CD1c-positive myeloid dendritic cell (primary cell): ENCODE data around the gene LHPP.

ENCODE experiments used
- DNase-seq: peaks from one replicate; pipeline ENCODE4 v3.0.0-alpha.2; 2016; ENCODE audit errors: extremely low spot score

LHPP gene

GRCh38 chr10:124521429-124521871 is 59.8 kb downstream of the LHPP start:
- no peak for DNase-seq

DNA sequence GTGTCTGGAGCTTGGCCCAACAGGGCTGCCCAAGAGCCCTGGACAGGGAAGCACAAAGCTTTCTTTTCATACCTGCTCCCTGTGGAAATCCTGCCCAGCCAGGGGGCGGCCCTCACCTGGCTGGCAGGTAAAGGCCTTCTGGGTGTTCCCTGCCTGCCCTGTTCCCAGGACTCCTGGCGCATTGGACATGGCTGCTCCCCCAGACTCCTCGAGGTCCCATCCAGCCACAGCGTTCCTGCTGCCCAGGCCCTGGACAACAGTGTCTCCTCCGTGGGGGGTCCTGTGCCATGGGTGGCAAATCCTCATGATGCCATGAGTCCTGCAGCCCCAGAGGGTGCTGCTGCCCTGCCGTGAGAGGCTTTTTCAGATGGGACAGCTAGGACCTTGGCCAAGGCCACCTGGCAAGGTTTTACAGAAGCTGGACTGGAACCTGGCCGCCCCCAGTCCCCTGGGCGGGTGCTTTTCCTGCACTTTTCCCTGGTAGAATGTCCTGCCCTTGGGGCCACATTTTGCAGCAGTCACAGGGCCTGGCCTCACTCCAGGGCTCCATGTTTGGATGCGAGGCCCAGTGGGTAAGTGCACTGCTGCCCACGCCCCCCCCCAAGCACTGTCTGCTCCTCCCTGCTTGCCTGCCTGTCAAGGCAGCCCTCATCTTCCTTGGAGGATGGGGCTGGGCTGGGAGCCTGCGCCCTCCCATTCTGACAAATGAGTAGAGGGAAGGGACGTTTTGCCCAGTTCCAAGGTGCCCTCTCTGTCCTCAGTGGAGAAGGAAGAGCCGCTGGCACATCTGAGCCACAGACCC is 60.7 kb downstream of the LHPP start:
- DNase-seq, result no peak

DNA sequence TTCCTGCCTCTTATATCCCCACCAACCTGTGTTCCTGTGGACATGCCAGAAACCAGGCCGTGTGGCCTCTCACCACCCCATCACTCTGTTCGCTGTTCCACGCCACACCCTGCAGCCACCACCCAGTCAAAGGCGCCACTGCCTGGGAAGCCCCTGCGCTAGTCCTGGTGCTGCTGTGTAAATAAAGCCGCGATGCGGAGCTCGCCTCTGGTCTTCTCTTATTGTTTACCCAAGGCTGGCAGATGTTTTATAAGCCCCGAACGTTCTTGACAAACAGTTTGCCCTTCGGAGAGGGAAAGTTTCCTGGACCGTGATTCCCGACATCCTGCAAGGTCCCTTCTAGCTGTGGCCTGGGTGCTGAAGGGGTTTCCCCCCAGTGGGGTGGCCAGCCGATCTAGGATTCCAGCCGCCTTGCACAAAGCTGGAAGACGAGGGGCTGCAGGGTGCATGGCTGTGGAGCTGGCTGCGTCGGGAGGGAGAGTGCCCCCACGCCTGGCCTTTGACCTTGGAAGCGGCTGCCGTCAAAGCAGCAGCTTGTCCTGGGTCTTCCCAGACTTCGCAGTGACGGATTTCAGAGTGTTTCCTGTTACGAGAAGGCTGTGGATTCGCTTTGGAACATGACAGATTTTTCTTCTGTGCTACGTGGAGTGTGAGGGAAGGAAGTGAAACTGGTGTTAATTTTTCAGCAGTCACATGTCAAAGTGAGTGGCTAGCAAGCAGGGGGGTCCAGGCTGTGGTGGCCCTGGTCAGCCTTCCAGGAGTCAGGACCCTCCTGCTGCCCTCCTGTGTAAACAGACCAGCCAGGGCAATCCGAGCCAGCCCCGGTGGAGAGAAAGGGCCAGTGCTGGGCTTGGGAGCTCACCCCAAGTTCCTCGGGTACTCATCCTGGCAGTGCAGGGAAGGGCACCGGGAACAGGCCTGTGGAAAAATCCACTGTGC is 61.6 kb downstream of the LHPP start:
- DNase-seq, result peak; percentile 88

GRCh38 chr10:124523901-124524300 is 62.3 kb downstream of the LHPP start:
- DNase-seq, result peak; percentile 72

GRCh38 chr10:124524991-124525653 is 63.5 kb downstream of the LHPP start:
- peak; percentile 63 for DNase-seq

- DNase-seq, result no peak
Observed at GRCh38 chr10:124525751-124526600, 64.4 kb downstream of the LHPP start.

GRCh38 chr10:124526621-124527267 is 65.1 kb downstream of the LHPP start:
- DNase-seq, result no peak

- DNase-seq, result no peak
Observed at GRCh38 chr10:124527874-124528395, 66.3 kb downstream of the LHPP start.

- DNase-seq, result peak; percentile 33
Observed at GRCh38 chr10:124529661-124530214, 68.1 kb downstream of the LHPP start.

GRCh38 chr10:124530215-124530665 is 68.6 kb downstream of the LHPP start:
- peak; percentile 91 for DNase-seq

DNA sequence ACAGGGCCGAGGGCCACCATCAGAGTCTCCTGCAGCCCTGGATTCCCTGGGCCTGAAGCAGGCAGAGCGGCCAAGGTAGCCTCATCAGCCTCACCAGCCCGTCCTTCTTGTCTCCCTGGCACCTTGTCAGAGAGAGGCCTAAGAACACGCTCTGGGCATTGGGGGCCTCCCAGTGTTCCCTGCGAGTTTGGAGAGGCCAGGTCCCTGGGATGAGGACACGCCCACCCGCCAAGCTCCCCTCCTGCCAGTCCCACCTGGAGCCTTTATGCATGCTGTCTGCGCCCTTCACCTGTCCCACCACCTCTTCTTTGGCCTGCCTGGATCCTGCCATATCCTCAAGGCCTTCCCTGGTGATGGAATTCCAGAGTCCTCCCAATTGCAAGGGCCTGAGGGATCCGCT is 69.2 kb downstream of the LHPP start:
- DNase-seq, result no peak

- no peak for DNase-seq
Observed at GRCh38 chr10:124532106-124532641, 70.6 kb downstream of the LHPP start.

DNA sequence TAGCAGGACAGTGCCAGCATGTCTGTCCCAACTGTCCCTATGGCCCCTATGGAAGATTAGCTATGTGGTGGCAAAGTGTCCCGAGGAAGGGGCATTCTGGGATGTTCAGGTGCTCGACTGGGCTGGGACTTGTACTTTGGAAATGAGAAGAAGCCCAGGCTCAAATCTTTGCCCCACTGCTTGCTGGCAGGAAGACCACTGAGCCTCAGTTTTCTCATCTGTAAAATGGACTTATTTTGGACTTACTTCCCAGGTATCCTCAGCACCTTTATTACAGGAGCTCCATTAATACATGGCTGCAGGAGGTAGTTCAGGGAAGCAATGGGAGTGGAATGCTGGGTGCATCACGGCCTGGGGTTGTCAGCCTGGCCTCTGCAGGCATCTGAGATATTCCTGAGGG is 71.2 kb downstream of the LHPP start:
- no peak for DNase-seq

- no peak for DNase-seq
Observed at GRCh38 chr10:124533266-124533665, 71.6 kb downstream of the LHPP start.

DNA sequence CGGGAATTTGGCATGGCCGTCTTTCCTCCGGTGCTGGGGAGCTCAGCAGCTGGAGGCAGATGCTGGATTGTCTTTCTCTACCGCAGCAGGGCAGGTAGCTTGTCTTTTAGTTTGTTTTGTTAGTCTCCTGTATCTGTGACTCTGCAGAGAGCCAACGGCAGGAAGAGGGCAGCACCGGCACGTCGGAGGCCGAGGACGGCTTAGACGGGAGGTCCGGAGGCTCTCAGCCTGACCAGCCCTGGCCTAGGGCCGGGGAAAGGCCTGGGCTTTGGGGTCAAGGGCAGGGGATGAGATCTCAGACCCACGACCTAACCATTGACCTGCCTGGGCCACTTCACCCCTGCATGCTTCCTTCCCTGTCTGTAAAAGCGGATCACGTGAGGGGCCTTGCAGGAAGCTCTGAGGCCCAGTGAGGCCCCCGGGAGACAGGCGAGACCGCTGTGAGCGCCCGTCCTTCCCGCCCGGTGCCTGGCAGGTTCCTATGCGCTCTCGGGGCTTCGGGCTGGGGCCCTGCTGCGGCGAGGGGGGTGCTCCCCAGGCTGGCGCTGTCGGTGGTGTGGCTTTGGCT is 72.7 kb downstream of the LHPP start:
- DNase-seq, result peak; percentile 50

DNA sequence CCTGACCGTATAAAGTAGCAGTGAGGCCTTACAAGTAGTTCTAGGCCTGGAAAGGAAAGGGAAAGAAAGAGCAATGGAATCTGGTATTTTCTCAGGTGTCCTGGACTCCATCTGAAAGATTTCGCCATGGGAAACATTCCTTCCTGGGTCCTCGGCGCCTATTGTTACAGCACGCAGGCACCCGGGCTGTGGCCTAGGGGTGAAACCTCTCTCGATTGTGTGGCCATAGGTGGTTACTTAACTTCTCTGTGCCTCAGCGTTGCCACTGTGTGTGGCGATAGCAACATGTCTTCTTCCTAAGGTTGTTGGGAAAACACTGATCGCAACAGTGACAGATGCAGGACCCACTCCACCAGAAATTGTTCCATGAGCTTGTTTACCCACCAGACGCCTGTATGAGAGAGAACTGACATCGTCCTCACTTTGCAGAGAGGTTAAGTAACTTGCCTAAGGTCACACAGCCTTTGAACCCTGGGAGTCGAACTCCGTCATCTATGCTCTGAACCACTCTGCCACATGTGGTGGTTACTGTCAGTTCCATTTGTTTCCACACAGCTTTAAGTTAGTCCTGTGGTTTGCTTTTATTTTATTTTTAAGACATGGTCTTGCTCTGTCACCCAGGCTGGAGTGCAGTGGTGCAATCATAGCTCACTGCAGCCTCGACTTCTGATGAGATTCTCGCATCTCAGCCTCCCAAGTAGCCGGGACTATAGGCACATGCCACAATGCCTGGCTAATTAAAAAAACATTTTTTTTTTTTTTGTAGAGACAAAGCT is 73.4 kb downstream of the LHPP start:
- DNase-seq, result no peak

GRCh38 chr10:124535731-124536495 is 74.3 kb downstream of the LHPP start:
- no peak for DNase-seq
